ENCODE results near the gene ZNF575.
"Not testable (repeated sequence)": the region's sequence is repeated elsewhere in the genome, so short reads cannot be mapped to it uniquely, and the experiment has no call there.

The ZNF575 gene

DNA sequence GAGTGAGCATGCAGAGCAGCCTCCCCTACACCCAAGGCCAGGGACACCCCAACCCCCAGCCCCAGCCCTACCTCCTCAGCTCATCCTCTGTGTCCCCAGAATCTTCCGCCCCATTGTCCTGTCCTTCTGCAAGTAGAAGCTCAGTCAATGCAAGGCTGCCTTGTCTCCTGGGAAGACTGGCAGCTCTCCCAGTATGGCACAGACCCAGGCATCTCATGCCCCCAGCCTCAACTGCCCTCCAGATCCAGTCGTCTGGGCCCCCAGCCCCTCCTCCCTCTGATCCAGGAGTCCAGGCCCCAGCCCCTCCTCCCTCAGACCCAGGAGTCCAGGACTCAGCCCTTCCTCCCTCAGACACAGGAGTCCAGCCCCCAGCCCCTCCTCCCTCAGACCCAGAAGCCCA, 13.0 kb downstream of the ZNF575 start:
- DNase-seq = no peak

DNA sequence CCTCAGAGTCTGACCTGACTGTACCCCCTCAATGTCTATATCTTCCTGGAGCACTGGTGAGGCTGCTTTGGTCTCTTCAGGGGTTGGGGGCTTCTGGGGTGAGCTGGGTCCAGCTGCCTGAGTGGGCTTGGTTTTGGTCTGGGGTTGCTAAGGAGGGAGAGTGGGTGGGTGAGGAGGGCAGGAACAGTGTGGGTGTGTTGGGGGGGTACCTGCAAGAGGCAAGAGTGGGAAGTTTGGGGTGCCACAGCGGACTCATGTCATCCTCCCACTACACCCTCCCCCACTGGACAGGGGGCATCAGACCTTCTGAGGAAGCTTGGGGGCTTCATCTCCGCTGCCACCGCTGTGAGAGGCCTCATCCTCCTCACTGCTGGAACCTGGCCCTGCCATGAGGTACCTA, 13.6 kb downstream of the ZNF575 start:
- no peak for DNase-seq

GRCh38 chr19:43547926-43548325, 14.9 kb downstream of the ZNF575 start:
- DNase-seq = not testable (repeated sequence)

GRCh38 chr19:43548706-43549105, 15.7 kb downstream of the ZNF575 start:
- no peak for DNase-seq

DNA sequence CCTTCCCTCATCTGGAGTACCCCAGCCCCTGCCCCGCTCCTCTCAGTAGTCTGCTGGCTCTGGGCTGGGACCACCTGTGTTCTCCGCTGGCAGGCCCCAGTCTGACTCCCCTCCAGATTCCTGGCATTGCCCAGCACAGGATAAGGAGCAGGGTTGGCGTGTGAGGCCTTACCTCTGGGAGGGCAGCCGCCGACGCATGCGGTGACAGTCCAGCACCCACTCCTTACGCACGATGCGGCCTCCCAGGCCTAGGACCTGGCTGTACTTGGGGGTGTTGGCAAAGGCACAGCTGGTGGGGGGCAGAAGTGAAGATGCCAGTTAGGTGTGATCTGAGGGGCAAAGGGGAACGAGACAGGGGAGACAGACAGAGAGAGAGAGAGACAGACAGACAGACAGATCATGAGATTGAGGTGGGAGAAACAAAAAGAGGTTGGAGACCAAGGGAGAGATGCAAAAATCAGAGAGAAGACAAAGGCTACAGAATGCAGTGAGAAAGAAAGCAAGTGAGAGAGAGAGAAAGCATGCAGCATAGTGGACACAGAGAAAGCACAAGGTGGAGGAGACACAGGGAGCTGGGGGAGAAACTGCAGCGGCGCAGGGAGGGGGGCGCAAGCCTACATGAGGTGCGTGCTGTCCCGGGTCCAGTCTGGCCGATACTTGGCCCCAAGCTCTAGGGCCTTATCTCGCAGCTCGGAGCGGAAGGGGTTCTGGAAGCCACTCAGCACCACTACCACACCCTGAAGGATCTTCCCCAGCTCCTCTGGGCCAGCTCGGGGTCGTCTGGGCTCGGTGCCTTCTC, 18.6 kb downstream of the ZNF575 start:
- DNase-seq = no peak

DNA sequence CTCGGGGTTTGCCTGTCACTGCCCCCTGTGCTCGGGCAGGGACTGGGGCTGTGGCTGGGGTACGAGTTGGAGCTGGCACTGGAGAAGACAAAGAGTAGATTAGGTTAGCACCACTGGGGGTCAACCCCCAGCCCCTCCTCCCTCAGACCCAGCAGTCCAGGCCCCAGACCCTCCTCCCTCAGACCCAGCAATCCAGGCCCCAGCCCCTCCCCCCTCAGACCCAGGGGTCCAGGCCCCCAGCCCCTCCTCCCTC, 19.1 kb downstream of the ZNF575 start:
- no peak for DNase-seq

GRCh38 chr19:43552616-43553015, 19.6 kb downstream of the ZNF575 start:
- DNase-seq = no peak

- no peak for DNase-seq
Measured at GRCh38 chr19:43553656-43554055, 20.7 kb downstream of the ZNF575 start.

DNA sequence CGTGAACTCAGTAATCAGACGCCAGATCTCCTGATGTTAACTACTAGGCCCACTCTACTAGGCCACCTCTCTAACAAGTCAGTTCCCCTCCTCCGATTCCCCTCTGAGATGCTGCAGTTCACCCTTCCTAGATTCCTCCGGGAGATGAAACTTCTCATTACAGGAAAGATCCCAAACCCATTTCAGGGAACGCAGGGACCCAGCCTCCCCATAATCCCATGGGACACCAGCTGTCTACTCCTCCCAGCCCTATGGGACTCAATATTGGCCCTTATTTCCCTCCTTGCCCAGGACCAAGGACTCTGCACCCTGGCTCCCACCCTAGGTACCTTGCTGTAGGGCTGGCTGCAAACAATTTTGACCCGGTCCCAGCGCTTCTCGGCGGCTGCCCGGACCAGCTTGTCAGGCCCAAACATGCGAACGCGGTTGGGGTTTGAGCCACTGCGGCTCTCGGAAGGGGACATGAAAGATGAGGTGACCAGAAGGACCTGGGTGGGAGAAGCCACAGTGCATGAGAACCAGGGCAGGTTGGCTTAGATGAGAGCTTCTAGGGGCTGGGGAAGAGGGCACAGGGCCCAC, 21.4 kb downstream of the ZNF575 start:
- no peak for DNase-seq

DNA sequence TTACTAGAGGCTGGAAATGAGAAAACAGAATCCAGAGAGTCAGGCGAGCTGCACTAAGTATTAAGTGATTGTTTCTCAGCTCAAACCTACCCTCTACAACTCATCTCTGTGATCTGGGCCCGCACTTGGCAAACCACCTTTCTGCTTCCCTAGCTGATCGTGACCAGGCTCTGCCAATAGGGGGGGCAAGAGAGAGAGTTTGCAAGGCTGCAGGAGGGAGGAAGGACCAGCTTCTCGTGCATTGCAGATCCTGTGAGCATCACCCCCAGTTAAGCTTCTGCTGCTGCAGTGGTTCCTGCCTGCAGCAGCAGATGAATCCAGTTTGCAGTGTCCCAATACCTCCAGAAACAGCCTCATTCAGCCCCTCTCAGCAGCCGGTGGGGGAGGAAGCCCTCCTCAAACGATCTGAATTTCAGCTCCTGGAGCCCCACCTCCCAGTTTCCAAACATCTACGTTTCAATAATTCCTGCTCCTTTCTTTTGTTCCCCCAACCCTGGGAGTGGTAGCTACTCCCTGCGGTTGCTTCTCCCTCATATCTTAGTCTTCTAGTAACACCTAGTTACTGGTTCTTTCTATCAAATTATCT, 22.3 kb downstream of the ZNF575 start:
- no peak for DNase-seq

DNA sequence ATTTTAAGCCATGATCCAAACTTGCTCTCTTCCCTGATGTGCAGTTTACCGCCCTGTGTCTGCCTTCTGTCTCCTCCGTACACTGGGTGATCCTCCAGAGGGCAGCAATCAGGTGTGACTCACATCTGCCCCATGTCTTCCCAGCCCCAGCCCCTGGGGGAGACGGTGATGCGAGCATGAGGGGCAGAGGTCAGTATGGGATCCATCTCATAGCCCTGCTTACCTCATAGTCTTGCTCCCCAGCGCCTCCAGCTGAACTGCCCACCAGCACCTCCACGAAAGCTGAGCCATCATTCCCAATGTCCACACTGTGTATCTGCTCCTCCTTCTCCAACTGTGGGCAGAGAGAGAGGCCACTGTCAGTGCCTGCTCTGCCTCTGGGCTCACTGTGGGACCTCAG, 27.7 kb downstream of the ZNF575 start:
- no peak for DNase-seq

- no peak for DNase-seq
Measured at GRCh38 chr19:43561139-43561970, 28.4 kb downstream of the ZNF575 start.

- no peak for DNase-seq
Measured at GRCh38 chr19:43562226-43562697, 29.3 kb downstream of the ZNF575 start.

- peak; percentile 71 for DNase-seq
Measured at GRCh38 chr19:43562698-43563241, 29.8 kb downstream of the ZNF575 start.

DNA sequence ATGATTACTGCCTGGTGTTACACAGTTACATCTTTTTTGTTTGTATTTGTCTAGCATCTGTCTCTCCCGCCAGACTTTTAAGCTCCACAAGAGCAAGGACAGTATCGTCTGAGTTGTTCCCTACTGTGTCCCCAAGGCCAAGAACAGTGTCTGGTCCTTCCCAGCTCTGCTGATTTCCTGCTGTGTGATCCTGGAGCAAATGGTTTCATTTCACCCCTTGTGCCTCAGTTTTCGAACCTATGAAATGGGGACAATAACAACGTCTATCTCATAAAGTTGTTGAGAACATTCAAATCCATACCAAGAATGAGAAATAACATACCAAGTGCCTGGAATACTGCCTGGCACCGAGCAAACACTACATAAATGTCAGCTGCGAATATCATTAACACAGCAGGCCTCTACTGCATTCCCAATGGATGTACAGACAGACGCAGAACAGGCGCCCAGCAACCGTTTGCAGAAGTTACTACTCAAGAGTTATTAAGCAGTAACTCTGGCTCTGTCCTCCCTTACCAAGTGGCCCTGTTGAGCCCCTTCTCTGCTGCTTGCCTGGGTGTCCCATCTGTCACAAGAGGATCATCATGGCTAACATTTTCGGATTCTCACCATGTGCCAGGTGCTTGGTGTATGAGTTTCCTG, 30.9 kb downstream of the ZNF575 start:
- no peak for DNase-seq

DNA sequence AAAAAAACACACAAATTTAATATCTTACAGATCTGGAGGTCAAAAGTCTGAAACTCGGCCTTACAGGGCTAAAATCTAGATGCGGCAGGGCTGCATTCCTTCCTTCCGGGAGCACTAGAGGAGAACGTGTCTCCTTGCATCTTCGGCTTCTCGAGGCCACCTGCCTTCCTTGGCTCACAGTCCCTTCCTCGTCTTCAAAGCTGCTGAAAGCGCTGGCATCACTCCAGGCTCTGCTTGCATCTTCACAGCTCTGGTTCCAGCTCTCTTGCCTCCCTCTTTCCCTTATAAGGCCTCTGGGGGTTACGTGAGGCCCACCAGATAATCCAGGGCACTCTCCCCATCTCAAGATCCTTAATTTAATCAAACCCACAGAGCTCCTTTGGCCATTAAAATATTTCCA, 31.8 kb downstream of the ZNF575 start:
- no peak for DNase-seq

- no peak for DNase-seq
Measured at GRCh38 chr19:43569657-43570056, 36.7 kb downstream of the ZNF575 start.

DNA sequence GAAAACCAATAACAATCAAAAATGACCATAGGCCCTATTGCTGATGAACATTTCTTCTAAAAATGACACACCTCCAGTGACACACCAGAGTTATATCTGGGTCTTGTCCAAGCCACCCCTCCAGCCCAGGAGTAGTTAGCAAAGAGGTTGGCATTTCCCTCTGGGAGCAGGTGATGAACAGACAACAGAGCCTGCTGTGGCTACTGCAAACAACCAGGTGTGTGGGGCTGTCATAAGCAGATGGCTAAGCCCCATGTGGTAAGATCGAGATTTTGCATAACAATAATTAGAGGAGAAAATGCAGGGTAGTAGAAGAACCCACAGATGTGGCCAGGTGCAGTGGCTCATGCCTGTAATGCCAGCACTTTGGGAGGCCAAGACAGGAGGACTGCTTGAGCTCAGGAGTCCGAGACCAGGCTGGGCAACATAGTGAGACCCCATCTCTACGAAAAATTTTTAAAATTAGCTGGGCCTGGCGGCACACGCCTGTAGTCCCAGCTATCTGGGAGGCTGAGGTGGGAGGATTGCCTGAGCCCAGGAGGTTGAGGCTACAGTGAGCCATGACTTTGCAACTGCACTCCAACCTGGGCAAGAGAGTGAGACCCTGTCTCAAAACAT, 37.3 kb downstream of the ZNF575 start:
- DNase-seq = no peak

DNA sequence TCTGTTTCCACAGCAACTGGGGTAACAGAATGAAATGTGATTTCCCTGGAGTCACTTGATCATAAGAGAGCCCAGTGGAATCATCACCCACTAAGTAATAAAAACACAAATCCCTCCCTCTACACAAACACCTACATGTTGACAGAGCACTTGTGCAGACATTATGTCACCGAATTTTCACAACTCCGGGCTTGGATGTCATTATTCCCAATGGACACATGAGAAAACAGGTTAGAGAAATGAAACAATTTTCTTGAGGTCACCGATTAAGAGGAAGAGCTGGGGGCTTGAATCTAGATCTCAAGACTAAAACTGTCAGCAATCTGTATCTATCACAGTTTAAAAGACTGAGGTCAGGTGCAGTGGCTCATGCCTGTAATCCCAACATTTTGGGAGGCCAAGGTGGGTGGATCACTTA, 39.2 kb downstream of the ZNF575 start:
- peak; percentile 32 for DNase-seq

DNA sequence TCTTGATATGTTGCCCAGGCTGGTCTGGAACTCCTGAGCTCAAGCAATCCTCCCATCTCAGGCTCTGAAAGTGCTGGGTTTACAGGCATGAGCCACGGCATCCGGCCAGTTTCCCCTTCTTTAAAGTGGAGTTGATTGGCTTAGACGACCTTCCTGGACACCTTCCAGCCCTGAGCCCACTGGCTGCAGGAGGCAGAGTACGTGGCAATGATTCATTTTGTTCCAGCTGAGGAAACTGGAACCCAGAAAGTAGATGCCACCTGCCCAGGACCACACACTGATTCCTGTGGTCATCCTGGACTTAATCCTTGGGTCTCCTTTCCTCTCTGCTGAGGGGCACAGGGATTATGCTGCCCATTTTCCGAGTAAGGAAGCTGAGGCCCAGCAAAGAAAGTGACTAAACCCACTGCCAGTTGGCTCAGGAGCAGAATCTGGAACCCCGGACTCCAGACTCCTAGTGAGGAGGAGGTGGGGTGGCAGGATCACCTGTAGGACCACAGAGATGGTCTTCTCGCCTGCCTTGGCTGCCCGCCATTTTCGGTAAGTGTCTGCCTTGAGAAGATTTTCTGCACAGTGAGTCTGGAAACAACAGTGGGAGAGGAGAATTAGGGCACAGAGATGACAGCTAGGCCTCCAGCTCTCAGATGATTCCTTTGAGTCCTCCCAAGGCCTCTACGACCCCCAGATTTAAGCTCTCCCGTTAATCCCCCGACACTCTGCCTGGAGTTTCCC, 41.6 kb downstream of the ZNF575 start:
- no peak for DNase-seq

- DNase-seq = peak; percentile 94
Measured at GRCh38 chr19:43575156-43575950, 42.4 kb downstream of the ZNF575 start, which contains the start of the genes PINLYP and XRCC1. TSS of gene PINLYP (plus strand) at chr19:43575801. CDS start at chr19:43577192, 1,391 bp downstream. TSS of gene XRCC1 (minus strand) at chr19:43575527. CDS start at chr19:43575458, 69 bp downstream.
